ENCODE measurements around the gene SPOCK1.

The SPOCK1 gene

DNA sequence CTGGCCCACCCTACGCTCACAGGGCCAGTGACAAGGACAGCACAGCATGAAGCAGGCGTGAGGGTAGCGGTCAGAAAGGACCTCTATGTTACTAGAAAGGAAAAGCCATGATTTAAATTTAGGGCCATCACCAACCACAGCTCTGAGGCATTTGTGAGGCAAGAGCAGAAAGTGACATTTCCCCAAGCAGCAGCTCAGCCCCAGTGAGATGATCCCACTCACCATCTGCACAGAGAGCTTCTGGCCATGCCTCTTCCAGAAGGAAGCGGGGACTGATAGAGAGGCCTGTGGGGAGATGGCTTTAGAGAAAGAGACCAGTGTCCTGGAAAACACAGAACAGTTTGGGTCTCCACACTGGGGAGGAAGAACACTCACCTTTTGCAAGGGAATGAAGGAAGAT lies 413.9 kb downstream of the SPOCK1 start:
- Mint-ChIP-seq H3K36me3 (ENCODE audit: low read depth) (no peaks in the 10 kb centered on the region), H3K27ac (no peak overlapping the region), H3K27me3 (no peaks in the 10 kb centered on the region), H3K9me3 (no peaks in the 10 kb centered on the region), H3K4me3 (no peak overlapping the region), H3K4me1 (ENCODE audit: low read depth) (no peaks in the 10 kb centered on the region)
- intact Hi-C loops (cut with micrococcal nuclease): no loop called here

DNA sequence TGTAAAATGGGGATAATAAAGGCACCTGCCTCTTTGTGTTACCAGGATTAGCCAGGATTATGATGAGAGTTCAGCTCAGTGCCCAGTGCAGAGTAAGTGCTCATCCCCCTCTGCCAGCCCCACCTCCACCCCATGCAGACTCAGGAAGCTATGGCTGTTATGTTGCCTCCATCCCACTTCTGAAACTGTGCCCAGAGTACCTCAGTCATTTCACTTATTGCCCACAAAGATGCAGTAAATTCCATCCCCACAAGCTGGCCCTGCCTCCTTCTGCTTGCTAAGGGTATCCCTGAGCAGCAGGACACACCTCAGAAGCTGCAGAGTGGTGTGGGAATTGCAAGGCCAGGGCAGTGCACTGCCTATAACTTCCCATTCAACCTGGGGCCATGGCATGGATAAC lies 415.1 kb downstream of the SPOCK1 start:
- Mint-ChIP-seq H3K27me3 (no peaks in the 10 kb centered on the region), H3K4me1 (ENCODE audit: low read depth) (no peaks in the 10 kb centered on the region), H3K9me3 (no peaks in the 10 kb centered on the region), H3K27ac (no peak overlapping the region), H3K4me3 (no peak overlapping the region), H3K36me3 (ENCODE audit: low read depth) (no peaks in the 10 kb centered on the region)
- intact Hi-C loops (cut with micrococcal nuclease): no loop called here

DNA sequence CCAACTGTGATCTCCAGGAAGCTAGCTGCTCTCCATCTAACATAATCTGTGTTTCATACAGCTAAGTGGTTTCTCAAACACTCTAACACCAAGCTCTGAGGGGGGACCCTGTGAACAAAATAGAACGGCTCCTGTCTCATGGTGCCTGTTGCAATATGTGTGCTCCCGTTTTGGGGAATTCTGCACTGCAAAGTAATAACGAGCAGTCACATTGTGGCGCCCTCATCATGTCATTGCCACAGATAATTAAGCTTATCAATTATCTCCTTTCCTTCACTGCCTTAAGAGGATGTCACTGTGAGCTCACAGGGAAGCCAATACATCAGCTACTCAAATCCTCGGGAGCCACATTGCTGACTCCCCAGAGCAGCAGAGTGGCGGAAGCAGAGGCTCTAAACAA lies 416.2 kb downstream of the SPOCK1 start:
- H3K27ac Mint-ChIP-seq: no peak overlapping the region
- intact Hi-C loops (cut with micrococcal nuclease): no loop called here
- H3K4me3 Mint-ChIP-seq: no peak overlapping the region
- H3K36me3 Mint-ChIP-seq (ENCODE audit: low read depth): no peaks in the 10 kb centered on the region
- no peaks in the 10 kb centered on the region for H3K4me1 Mint-ChIP-seq (ENCODE audit: low read depth)
- H3K9me3 Mint-ChIP-seq: no peaks in the 10 kb centered on the region
- no peaks in the 10 kb centered on the region for H3K27me3 Mint-ChIP-seq

DNA sequence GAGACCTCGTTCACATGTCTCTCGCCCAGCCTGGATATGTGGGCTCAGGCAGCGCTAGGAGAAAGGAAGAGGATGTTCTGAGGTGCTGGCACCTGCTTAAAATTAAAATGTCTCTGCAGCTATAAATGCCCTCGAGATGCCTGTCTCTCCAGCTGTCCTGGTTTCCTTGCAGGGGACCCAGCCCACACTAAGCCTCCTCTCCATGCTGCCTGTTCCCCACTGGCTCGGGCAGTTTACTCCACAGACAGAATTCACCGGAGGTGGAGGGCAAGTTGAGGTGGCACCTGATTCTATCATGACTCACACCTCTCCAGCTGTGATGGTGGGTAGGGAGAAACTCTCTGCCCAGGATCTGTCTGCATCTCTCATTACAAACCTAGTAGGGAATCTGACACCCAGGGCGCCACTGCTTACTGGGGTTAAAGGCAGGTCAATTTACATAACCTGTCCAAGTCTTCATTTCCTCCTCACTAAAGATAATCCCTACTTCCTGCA lies 420.9 kb downstream of the SPOCK1 start:
- intact Hi-C loops (cut with micrococcal nuclease): no loop called here
- no peak overlapping the region for H3K27ac Mint-ChIP-seq
- H3K9me3 Mint-ChIP-seq: no peaks in the 10 kb centered on the region
- H3K4me1 Mint-ChIP-seq (ENCODE audit: low read depth): no peaks in the 10 kb centered on the region
- H3K36me3 Mint-ChIP-seq (ENCODE audit: low read depth): no peaks in the 10 kb centered on the region
- no peak overlapping the region for H3K4me3 Mint-ChIP-seq
- no peaks in the 10 kb centered on the region for H3K27me3 Mint-ChIP-seq

DNA sequence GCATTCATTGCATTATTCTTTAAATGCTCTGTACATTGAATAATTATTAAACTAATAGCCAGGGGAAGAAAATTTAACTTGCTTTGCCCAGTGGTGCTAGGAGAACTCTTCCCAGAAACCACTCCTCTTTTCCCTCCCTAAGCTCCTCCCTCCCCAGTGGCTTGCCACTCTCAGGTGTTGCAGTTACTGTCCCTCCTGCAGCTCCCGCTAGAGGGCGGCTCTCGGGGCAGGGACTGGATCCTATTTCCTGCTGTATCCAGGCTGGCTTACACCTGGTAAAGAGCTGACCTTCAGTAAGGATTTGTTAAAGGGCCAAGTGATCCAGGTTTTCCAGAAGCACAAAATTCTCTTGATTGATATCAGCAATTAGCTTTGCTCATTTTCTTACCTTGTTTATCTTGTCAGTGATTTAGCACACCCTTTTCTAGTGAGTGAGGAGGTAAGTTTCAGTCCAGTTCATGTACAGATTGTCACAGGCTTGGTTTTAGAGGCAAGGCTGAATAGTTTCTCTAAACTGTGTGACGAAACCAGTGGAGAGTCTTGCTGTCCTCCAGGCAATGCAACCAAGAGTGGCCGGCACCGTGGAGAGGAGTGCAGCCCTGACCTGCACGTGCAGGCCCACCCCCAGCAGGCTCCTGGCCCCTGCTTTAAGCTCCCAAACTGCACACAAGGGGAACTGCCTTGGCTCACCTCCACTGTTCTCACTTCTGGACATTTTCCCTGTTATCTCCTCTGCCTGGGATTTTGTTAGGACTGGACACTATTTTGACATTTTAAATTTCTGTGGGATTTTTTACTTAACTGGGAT lies 423.8 kb downstream of the SPOCK1 start:
- Mint-ChIP-seq H3K4me3 (no peak overlapping the region), H3K9me3 (no peaks in the 10 kb centered on the region), H3K27ac (no peak overlapping the region), H3K36me3 (ENCODE audit: low read depth) (no peaks in the 10 kb centered on the region), H3K27me3 (peaks cover 2% of the 10 kb centered on the region), H3K4me1 (ENCODE audit: low read depth) (no peaks in the 10 kb centered on the region)
- intact Hi-C loops (cut with micrococcal nuclease): no loop called here

DNA sequence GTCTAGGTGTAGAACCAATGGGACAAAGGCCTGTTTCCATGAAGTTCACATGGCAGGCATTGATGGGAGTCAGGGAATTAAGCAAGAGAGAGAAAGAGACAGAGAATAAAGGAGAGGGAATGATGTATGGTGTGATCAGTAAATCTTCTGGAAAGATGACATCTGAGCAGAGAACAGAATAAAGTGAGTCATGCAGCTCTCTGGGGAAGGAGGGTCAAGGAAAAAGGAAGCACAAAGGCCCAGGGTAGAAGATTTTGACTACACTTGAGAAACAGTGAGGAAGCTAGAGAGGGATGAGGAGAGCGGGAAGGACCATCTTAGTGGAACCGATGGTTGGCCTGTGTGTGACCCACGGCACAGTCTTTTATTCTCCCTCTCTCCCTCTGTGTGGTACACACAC lies 425.9 kb downstream of the SPOCK1 start:
- intact Hi-C loops (cut with micrococcal nuclease): no loop called here
- Mint-ChIP-seq H3K4me1 (ENCODE audit: low read depth) (no peaks in the 10 kb centered on the region), H3K4me3 (no peak overlapping the region), H3K27me3 (peaks cover 2% of the 10 kb centered on the region), H3K9me3 (no peaks in the 10 kb centered on the region), H3K27ac (no peak overlapping the region), H3K36me3 (ENCODE audit: low read depth) (no peaks in the 10 kb centered on the region)

DNA sequence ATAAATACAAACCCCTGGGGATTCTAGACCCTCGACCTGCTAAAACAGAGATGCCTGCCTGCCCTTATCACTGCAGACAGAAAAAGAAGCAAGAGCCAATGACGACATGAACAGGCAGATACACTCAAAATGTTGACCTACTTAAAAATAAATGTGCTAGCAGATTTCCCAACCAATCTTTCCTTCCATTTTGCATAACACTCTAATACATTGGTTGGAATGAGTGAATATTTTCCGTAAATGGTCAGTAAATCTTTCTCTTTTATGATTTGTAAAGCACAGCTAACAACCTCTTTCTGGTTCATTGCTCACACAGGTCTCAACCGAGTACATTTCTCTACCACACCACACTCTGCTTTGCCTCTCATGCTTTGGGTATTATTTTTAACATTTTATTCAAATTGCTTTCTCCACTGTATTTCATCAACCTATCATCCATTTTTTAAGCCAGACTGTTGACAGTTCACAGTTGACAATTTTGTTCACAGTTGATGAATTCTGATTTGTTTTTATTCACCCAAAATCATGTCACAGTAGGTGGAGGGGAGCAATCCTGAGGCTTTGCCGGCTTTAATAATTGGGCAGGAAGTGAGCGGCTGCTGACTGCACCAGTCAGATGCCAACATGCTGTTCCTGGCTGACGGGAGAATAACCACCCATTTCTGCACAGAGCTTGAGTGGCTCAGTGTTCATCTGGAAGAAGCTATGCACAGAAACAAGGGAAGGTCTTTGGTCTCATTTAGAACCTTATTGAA lies 426.6 kb downstream of the SPOCK1 start:
- Mint-ChIP-seq H3K9me3 (no peaks in the 10 kb centered on the region), H3K4me3 (no peak overlapping the region), H3K27ac (no peak overlapping the region), H3K4me1 (ENCODE audit: low read depth) (no peaks in the 10 kb centered on the region), H3K27me3 (peaks cover 2% of the 10 kb centered on the region), H3K36me3 (ENCODE audit: low read depth) (no peaks in the 10 kb centered on the region)
- intact Hi-C loops (cut with micrococcal nuclease): no loop called here

DNA sequence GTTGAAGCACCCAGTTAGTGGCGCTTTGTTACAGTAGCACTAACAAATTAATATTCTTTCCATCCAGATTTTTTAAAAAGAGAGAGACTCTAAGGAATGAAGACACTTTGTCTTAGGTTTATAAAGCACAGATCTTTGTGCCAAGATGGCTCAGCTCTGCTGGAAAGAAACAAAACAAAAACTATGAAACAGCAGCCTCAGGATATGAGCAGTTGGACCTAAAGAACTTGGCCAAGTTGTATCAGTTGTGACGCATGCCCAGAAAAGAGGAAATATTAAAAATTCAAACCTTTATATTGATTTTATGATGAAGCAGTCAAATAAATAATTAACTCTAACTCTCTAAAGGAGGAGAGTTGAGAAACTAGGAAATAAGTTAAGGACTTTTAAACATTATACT lies 427.2 kb downstream of the SPOCK1 start:
- Mint-ChIP-seq H3K27ac (no peak overlapping the region), H3K4me1 (ENCODE audit: low read depth) (no peaks in the 10 kb centered on the region), H3K9me3 (no peaks in the 10 kb centered on the region), H3K4me3 (no peak overlapping the region), H3K27me3 (peaks cover 2% of the 10 kb centered on the region), H3K36me3 (ENCODE audit: low read depth) (no peaks in the 10 kb centered on the region)
- intact Hi-C loops (cut with micrococcal nuclease): no loop called here

DNA sequence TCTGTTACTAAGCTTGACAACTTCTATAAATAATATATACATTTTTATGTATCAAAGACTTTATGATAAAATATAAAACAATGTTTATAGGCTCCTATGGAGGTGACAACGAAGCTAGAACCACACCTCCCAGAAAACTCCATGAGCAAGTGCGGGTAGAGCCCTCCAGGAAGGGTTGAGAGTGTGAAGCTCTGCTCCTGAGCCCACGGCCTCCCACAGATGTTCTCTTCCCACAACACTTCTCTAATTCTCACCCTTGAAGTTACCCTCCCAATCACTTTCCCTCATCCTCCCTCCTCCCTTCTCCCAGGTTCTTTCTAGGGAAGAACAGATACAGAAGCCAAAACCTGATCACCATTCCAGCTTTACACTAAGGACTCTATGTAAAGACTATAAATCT lies 427.6 kb downstream of the SPOCK1 start:
- Mint-ChIP-seq H3K9me3 (no peaks in the 10 kb centered on the region), H3K4me1 (ENCODE audit: low read depth) (no peaks in the 10 kb centered on the region), H3K4me3 (no peak overlapping the region), H3K36me3 (ENCODE audit: low read depth) (no peaks in the 10 kb centered on the region), H3K27ac (no peak overlapping the region), H3K27me3 (peaks cover 2% of the 10 kb centered on the region)
- intact Hi-C loops (cut with micrococcal nuclease): no loop called here

DNA sequence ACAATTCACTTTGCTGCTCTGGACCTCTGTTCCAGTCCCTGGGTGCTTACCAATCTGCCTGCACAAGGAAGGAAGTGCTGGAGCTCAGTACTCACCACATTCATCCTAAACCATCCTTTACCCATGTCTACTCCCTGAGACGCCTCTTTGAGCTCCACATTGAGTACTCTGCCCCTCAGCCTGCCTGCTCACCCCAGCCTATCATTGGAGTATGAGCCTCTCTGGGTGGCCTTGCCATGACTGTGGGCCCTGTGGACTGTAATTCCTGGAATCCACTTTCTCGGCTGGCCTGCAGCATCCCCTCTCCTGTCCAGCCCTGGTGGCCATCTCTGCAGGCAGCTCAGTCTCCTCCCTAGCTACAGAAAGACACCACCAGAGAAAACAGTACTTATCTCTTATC lies 428.6 kb downstream of the SPOCK1 start:
- Mint-ChIP-seq H3K4me3 (no peak overlapping the region), H3K4me1 (ENCODE audit: low read depth) (no peaks in the 10 kb centered on the region), H3K9me3 (no peaks in the 10 kb centered on the region), H3K27me3 (peaks cover 2% of the 10 kb centered on the region), H3K27ac (no peak overlapping the region), H3K36me3 (ENCODE audit: low read depth) (no peaks in the 10 kb centered on the region)
- intact Hi-C loops (cut with micrococcal nuclease): no loop called here

DNA sequence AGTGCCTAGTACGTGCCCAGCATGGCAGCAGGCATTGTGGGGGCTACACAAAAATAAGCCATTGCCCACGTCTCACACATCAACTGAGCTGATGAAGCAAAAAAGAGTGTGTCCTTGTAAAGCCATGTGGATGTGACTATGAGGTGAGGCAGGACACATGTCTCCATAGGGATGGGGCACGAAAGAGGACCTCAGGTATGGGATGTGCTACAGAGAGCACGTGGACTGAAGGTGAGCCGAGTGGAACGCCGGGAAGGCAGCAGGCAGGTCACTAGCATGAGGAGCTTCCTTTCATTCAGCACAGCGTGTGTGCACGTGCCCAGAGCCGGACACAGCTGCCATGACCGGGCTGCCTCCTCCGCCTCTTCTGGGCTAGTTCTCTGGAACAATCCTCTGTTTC lies 429.8 kb downstream of the SPOCK1 start:
- Mint-ChIP-seq H3K36me3 (ENCODE audit: low read depth) (no peaks in the 10 kb centered on the region), H3K27ac (no peak overlapping the region), H3K4me3 (no peak overlapping the region), H3K9me3 (no peaks in the 10 kb centered on the region), H3K27me3 (peaks cover 2% of the 10 kb centered on the region), H3K4me1 (ENCODE audit: low read depth) (no peaks in the 10 kb centered on the region)
- intact Hi-C loops (cut with micrococcal nuclease): no loop called here

DNA sequence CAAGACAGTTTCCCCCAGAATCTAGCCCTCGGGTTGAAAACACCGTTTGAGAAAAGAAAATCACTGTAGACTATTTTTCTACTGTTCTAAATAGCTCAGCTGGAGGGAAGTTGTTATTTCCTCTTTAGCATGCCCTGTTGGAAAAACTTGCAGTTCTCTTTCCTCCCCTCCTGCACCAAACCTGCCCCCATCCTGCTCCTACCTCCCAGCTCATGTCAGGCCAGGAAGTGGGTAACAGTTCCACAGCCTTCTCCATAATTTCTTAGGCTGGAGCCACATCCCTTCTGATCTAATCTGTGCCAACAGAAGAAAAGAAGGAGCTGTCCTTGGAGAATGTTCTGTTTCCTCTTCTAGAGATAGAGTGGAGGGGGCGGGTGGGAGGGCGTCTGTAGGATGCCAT lies 437.7 kb downstream of the SPOCK1 start:
- no peak overlapping the region for H3K27ac Mint-ChIP-seq
- intact Hi-C loops (cut with micrococcal nuclease): no loop called here
- no peaks in the 10 kb centered on the region for H3K36me3 Mint-ChIP-seq (ENCODE audit: low read depth)
- no peaks in the 10 kb centered on the region for H3K4me1 Mint-ChIP-seq (ENCODE audit: low read depth)
- no peaks in the 10 kb centered on the region for H3K9me3 Mint-ChIP-seq
- H3K4me3 Mint-ChIP-seq: no peak overlapping the region
- no peaks in the 10 kb centered on the region for H3K27me3 Mint-ChIP-seq

DNA sequence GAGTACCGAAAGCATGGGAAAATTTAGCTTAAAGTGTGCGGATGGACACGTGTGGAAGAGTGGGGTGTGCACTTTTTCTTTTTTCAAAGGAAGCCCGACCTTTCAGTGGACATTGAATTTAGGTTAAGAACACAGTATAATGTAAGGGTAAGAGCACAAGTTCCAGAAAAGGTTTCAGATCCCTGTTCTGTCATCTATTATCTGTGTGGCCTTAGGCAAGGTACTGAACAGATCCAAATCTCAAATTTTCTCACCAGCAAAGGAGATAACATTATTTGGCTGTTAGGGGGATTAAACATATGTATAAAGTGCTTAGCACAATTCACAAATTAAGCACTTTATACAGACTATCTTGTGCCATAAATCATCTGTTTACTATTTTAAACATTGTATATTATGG lies 441.0 kb downstream of the SPOCK1 start:
- H3K4me1 Mint-ChIP-seq (ENCODE audit: low read depth): no peaks in the 10 kb centered on the region
- no peak overlapping the region for H3K27ac Mint-ChIP-seq
- no peaks in the 10 kb centered on the region for H3K27me3 Mint-ChIP-seq
- H3K36me3 Mint-ChIP-seq (ENCODE audit: low read depth): no peaks in the 10 kb centered on the region
- H3K9me3 Mint-ChIP-seq: no peaks in the 10 kb centered on the region
- intact Hi-C loops (cut with micrococcal nuclease): no loop called here
- H3K4me3 Mint-ChIP-seq: no peak overlapping the region

DNA sequence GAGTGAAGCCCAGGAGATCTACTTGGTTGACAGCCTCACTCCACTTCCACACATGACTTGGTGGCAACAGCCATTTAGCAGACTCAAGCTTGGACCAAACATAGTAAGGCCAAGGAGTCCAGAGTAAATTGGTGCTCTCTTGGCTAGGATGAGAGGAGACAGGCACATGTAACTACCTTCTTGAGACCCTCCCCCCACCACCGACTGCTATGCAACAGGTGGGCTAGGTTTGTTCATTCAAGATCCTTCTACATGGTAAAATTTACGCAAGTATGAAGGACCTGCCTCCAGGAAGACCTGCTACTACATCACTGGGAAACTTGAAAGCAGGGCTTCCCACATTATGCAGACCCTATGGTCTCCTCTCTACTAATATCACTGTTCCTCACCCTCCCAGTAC lies 442.4 kb downstream of the SPOCK1 start:
- Mint-ChIP-seq H3K9me3 (no peaks in the 10 kb centered on the region), H3K27ac (no peak overlapping the region), H3K36me3 (ENCODE audit: low read depth) (no peaks in the 10 kb centered on the region), H3K4me3 (no peak overlapping the region), H3K27me3 (no peaks in the 10 kb centered on the region), H3K4me1 (ENCODE audit: low read depth) (no peaks in the 10 kb centered on the region)
- intact Hi-C loops (cut with micrococcal nuclease): no loop called here

Data from dendritic cell treated with granulocyte-macrophage colony-stimulating factor and Interleukin-4, amounts not matched to agents 40 ng/mL and 50 ng/mL, for 4 days (primary cell).